NB4 (cell line): ENCODE results near the gene SND1.

Experiments used
- CTCF ChIP-seq: IDR thresholded peaks from one replicate; pipeline ENCODE4 v1.5.1; 2012; ENCODE audit warnings: low read depth, low read length
- MYC ChIP-seq: IDR thresholded peaks from 2 replicates; pipeline ENCODE4 v1.6.1; 2011; ENCODE audit warnings: low read depth, low read length

GRCh38 chr7:127675721-127676120, 23.7 kb downstream of the SND1 start:
- TF ChIP-seq CTCF: no peak
- no peak for TF ChIP-seq MYC
